DOHH2 (cell line): ENCODE data around the gene INO80D.

Source experiments
- H3F3A ChIP-seq: fragments of 200-600 bp; sonication (generic), shearing (Covaris generic); 2 replicates; pipeline ENCODE4 v1.6.0; 2016; ENCODE audit warnings: antibody characterized with exemption, mild to moderate bottlenecking; ENCODE audit not compliant: control insufficient read depth, insufficient read depth
- H3K27ac ChIP-seq: fragments of 200-600 bp; sonication (generic); 2 replicates; pipeline ENCODE4 v1.5.1; 2014; ENCODE audit warnings: low read depth, mild to moderate bottlenecking, low read length, moderate library complexity
- H3K27me3 ChIP-seq: fragments of 200-600 bp; sonication (generic); 2 replicates; pipeline ENCODE4 v1.6.1; 2014; ENCODE audit warnings: mild to moderate bottlenecking, low read length, mixed read lengths; ENCODE audit not compliant: control insufficient read depth
- H3K36me3 ChIP-seq: fragments of 200-600 bp; sonication (generic); 2 replicates; pipeline ENCODE4 v1.6.1; 2014; ENCODE audit warnings: mild to moderate bottlenecking, low read length, moderate library complexity, mixed read lengths; ENCODE audit not compliant: control insufficient read depth
- H3K4me1 ChIP-seq: fragments of 200-600 bp; sonication (generic); 2 replicates; pipeline ENCODE4 v1.6.1; 2014; ENCODE audit warnings: mild to moderate bottlenecking, low read length, mixed read lengths; ENCODE audit not compliant: control insufficient read depth
- H3K4me2 ChIP-seq: fragments of 200-600 bp; sonication (generic); 2 replicates; pipeline ENCODE4 v1.6.0; 2014; ENCODE audit warnings: mild to moderate bottlenecking, low read length, moderate library complexity
- H3K4me3 ChIP-seq: fragments of 200-600 bp; sonication (generic); 2 replicates; pipeline ENCODE4 v1.5.1; 2014; ENCODE audit warnings: mild to moderate bottlenecking, low read length, mixed read lengths
- H3K79me2 ChIP-seq: fragments of 200-600 bp; sonication (generic); 2 replicates; pipeline ENCODE4 v1.6.1; 2014; ENCODE audit warnings: mild to moderate bottlenecking, low read length, mixed read lengths; ENCODE audit not compliant: control insufficient read depth
- H3K9me2 ChIP-seq: fragments of 200-600 bp; sonication (generic); replicated peaks from 2 replicates; pipeline ENCODE4 v1.6.1; 2014; ENCODE audit warnings: mild to moderate bottlenecking, low read length, mixed read lengths; ENCODE audit not compliant: control insufficient read depth
- H3K9me3 ChIP-seq: fragments of 200-600 bp; sonication (generic); 2 replicates; pipeline ENCODE4 v1.6.1; 2014; ENCODE audit warnings: antibody characterized with exemption, low read length, mixed read lengths; ENCODE audit not compliant: control insufficient read depth, insufficient read depth
- H4K20me1 ChIP-seq: fragments of 200-600 bp; sonication (generic); 2 replicates; pipeline ENCODE4 v1.6.0; 2014; ENCODE audit warnings: low read depth, mild to moderate bottlenecking, antibody characterized with exemption, low read length, moderate library complexity; ENCODE audit not compliant: control insufficient read depth, insufficient read depth
- CTCF ChIP-seq: fragments of 200-600 bp; sonication (generic); IDR thresholded peaks from one replicate; pipeline ENCODE4 v1.5.1; 2014; ENCODE audit warnings: antibody characterized with exemption, mild to moderate bottlenecking, low read depth, low read length; ENCODE audit not compliant: poor library complexity, severe bottlenecking
- EZH2phosphoT487 ChIP-seq: fragments of 200-600 bp; sonication (generic); IDR thresholded peaks from 2 replicates; pipeline ENCODE4 v1.6.1; 2017; ENCODE audit warnings: borderline replicate concordance, mild to moderate bottlenecking, antibody characterized with exemption, low read length, moderate library complexity, mixed read lengths

Gene INO80D

DNA sequence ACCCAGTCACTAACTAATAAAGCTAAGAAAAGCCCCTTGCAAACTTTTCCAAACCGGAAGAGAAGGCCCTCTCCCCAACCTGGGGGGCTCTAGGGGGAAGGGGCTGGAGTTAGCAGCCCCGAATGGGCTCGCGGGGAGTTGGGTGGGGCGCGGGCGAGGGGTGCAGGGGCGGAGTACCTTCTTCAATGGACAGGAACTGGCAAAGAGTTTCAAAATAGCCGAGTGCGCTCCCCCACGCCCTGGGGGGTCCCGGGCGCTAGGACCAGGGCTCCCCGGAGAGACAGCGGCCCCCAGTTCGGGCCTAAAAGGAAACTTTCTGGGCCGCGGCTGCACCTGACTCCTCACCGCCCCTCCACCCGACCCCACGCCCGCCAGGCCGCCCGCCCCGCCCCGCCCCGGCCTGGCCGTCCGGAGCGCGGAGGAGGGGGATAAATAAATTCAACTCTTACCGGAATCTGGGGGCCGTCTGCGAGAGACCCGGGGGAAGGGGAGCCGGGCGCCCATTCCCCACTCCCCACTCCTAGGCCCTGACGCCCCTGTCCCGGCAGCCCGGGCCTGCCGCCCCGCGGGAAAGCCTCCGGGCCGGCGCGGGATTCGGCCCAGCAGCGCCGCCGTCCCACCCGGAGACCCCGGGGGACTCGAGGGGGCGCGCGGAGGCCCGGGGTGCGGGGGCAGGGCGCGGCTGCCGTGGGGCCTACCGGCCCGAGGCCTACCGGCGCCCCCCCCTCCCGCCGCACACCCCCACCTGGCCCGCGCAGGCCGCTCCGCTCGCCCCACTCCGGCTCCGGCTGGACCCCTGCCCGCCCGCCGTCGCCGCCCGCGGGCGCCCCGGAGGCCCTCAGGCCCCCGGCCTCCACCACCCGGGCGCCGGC is 868 bp downstream of the INO80D start:
- Histone ChIP-seq H3K79me2 (peaks cover 75% of the 10 kb centered on the region), H3K4me3 (peak overlapping the region; percentile 95), H3K36me3 (peaks cover 8% of the 10 kb centered on the region; the same call in 1 of the 2 replicates), H3K9me2 (no peaks in the 10 kb centered on the region), H3K4me2 (peak overlapping the region; percentile 93), H3K9me3 (no peaks in the 10 kb centered on the region), H3K4me1 (peaks cover 29% of the 10 kb centered on the region), H3K27ac (peak overlapping the region; percentile 91), H3F3A (0 out of 2 replicates have a peak, but pooled peaks cover 2% of the 10 kb centered on the region), H3K27me3 (no peaks in the 10 kb centered on the region), H4K20me1 (no peaks in the 10 kb centered on the region)
- TF ChIP-seq CTCF: no peak
- no peak for TF ChIP-seq EZH2phosphoT487

DNA sequence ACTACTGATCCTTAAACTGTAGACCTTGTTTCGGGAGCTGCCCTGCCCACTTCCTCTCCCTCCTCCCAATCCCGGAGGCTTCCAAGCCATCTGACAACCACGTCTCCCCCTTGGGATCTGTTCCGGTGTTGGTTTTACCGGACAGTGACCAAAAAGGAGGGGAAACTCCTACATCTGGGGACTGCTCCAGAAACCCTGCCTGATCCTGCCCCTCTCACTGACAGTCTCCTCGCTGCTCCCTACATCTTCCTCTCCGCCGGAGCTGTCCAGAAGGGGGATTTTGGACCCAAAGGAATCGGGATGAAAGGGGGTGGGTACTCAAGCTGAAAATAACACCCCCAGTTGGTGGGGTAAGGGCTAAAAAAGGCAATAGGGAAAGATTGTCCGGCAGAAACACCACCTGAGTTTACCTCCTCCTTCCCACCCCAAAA is 1.5 kb downstream of the INO80D start:
- Histone ChIP-seq H3K27me3 (no peaks in the 10 kb centered on the region), H3K27ac (peak overlapping the region; percentile 91), H4K20me1 (no peaks in the 10 kb centered on the region), H3K9me2 (no peaks in the 10 kb centered on the region), H3K9me3 (no peaks in the 10 kb centered on the region), H3K4me3 (peak overlapping the region; percentile 95), H3K4me2 (peak overlapping the region; percentile 93), H3K4me1 (peaks cover 29% of the 10 kb centered on the region), H3K36me3 (peaks cover 8% of the 10 kb centered on the region; the same call in 1 of the 2 replicates), H3K79me2 (peaks cover 81% of the 10 kb centered on the region), H3F3A (0 out of 2 replicates have a peak, but pooled peaks cover 2% of the 10 kb centered on the region)
- TF ChIP-seq EZH2phosphoT487 (no peak), CTCF (no peak)

DNA sequence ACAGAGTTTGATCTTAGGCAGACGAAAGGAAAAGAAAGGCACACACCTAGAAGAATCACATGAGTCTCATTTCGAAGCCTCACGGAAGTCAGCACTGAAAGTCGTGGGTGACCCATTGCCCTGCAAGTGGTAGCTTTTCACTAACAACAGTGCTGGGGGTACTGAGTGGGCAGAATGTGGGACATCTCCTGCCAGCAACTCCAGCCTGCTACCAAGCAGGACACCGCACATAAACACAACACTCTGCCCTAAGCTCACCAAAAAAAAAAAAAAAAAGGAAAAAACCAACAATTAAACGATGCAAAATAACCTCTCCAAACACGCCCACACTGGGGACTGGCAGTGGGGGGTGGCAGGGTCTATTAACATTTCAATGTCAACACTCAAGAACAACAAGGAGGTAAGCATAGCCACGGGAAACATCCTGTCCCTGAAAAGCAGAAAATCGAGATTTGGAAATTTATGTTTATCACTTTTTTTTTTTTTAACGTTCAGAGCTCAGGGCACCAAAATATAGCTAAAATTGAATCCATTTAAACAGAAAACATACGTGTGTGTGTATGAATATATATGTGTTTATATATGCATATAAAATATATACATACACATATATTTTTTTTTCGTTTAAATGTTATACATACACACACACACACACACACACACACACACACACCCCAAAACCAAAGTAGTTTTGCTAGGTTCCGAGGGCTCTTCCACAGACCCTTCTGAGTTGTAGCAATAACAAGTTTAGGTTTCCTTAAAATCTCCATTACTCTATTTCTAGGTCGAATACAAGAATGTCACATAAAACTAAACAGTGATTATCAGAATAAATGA is 2.2 kb downstream of the INO80D start:
- Histone ChIP-seq H3K4me3 (peak overlapping the region; percentile 95), H4K20me1 (no peaks in the 10 kb centered on the region), H3K9me2 (no peaks in the 10 kb centered on the region), H3K79me2 (peaks cover 88% of the 10 kb centered on the region), H3K36me3 (peaks cover 8% of the 10 kb centered on the region; the same call in 1 of the 2 replicates), H3K4me2 (peak overlapping the region; percentile 93), H3K27ac (no peak overlapping the region), H3K4me1 (peaks cover 29% of the 10 kb centered on the region), H3K9me3 (no peaks in the 10 kb centered on the region), H3K27me3 (no peaks in the 10 kb centered on the region), H3F3A (0 out of 2 replicates have a peak, but pooled peaks cover 2% of the 10 kb centered on the region)
- no peak for TF ChIP-seq CTCF
- TF ChIP-seq EZH2phosphoT487: no peak
